ENCODE results near the gene RBM11. TPM values are rescaled to one million over a fixed set of nuclear protein-coding genes. Genes with fewer than 3 reads are reported as not detected.

Gene RBM11
- total RNA-seq, 2 donors from 2014 or later, result 0.22 to 1.7 TPM

DNA sequence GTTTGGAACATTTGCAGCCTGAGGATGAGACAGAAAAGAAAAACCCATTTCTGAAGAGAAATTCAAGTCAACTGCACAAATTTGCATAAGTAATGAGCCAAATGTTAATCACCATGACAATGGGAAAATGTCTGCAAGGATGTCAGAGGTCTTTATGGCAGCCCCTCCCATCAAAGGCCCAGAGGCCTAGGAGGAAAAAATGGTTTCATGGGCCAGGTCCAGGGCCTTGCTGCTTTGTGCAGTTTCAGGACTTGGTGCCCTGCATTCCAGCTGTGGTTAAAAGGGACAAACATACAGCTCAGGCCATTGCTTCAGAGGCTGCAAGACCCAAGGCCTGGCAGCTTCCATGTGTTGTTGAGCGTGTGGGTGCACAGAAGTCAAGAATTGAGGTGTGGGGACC is 13.4 kb downstream of the RBM11 start:
- TF ChIP-seq, protein P1, sequence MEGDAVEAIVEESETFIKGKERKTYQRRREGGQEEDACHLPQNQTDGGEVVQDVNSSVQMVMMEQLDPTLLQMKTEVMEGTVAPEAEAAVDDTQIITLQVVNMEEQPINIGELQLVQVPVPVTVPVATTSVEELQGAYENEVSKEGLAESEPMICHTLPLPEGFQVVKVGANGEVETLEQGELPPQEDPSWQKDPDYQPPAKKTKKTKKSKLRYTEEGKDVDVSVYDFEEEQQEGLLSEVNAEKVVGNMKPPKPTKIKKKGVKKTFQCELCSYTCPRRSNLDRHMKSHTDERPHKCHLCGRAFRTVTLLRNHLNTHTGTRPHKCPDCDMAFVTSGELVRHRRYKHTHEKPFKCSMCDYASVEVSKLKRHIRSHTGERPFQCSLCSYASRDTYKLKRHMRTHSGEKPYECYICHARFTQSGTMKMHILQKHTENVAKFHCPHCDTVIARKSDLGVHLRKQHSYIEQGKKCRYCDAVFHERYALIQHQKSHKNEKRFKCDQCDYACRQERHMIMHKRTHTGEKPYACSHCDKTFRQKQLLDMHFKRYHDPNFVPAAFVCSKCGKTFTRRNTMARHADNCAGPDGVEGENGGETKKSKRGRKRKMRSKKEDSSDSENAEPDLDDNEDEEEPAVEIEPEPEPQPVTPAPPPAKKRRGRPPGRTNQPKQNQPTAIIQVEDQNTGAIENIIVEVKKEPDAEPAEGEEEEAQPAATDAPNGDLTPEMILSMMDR (IDR thresholded peaks at IDR 0.05), result no peak
- H3K27ac ChIP-seq, result no peak overlapping the region
- peaks cover 0 to 14% of the 10 kb centered on the region in 2 donors for H3K9me3 ChIP-seq
- H3K36me3 ChIP-seq, result no peaks in the 10 kb centered on the region
- no peaks in the 10 kb centered on the region for H3K4me1 ChIP-seq
- no peak overlapping the region for H3K4me3 ChIP-seq
- DNase-seq (ENCODE audit: low spot score), result no peak
- no peaks in the 10 kb centered on the region for H3K27me3 ChIP-seq

DNA sequence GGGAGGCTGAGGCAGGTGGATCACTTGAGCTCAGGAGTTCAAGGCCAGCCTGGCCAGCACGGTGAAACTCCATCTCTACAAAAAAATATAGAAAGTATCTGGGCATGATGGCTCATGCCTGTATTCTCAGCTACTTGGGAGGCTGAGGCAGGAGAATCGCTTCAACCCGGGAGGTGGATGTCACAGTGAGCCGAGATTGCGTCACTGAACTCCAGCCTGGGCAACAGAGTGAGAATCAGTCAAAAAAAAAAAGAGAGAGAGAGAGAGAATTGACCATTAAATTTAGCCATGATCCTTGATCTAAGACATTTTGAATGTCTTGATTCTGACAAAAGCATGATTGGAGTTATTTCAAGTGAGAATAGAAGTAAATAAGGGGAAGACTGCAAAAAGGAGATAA is 19.1 kb downstream of the RBM11 start:
- H3K27me3 ChIP-seq, result no peaks in the 10 kb centered on the region
- no peak overlapping the region for H3K4me3 ChIP-seq
- no peak for DNase-seq (ENCODE audit: low spot score)
- TF ChIP-seq, protein P1 (IDR thresholded peaks at IDR 0.05), result no peak
- H3K36me3 ChIP-seq, result no peaks in the 10 kb centered on the region
- H3K27ac ChIP-seq, result no peak overlapping the region
- no peaks in the 10 kb centered on the region for H3K9me3 ChIP-seq
- H3K4me1 ChIP-seq, result no peaks in the 10 kb centered on the region

DNA sequence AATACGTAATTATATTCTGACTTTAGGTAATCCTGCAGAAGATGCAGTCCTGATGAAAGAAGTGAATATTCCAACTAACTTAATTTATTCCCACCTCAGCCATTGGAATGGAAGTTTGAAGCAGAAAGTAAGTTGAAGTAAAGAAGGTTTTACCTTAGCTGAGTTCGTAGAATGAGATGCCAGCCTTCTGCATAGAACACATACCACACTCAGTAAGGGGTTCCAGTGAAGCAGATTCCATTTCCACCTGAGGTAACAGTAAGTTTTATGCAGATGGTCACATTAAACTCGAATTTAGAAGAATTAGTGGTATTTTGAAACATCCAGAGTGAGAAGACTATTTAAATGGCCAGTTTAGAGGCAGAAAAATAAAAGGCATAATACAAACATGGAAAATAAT is 20.2 kb downstream of the RBM11 start:
- Histone ChIP-seq H3K27me3 (no peaks in the 10 kb centered on the region), H3K27ac (no peak overlapping the region), H3K36me3 (no peaks in the 10 kb centered on the region), H3K4me1 (no peaks in the 10 kb centered on the region), H3K9me3 (no peaks in the 10 kb centered on the region), H3K4me3 (no peak overlapping the region)
- DNase-seq (ENCODE audit: low spot score), result no peak
- TF ChIP-seq, protein P1 (IDR thresholded peaks at IDR 0.05), result no peak

DNA sequence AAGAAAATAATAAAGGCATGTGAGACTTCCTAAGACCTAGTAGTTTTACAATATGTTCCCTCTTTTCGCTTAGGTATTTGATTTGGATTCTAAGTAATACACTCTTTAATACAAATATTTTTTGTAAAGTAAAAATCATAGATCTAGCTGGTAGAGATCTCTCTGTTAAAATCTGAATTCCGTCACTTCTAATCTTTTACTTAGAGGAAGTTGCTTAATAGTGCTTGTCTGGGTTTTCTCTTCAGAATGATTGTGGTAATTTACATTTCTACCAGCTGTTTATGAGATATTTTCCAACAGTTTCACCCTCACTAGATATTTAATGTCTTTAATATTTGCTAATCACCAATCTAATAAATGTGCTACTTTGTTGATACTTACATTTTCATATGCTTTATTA is 23.3 kb downstream of the RBM11 start:
- TF ChIP-seq, protein P1 (IDR thresholded peaks at IDR 0.05), result no peak
- DNase-seq (ENCODE audit: low spot score), result no peak
- Histone ChIP-seq H3K4me1 (no peaks in the 10 kb centered on the region), H3K4me3 (no peak overlapping the region), H3K36me3 (no peaks in the 10 kb centered on the region), H3K27ac (no peak overlapping the region), H3K9me3 (no peaks in the 10 kb centered on the region), H3K27me3 (no peaks in the 10 kb centered on the region)

DNA sequence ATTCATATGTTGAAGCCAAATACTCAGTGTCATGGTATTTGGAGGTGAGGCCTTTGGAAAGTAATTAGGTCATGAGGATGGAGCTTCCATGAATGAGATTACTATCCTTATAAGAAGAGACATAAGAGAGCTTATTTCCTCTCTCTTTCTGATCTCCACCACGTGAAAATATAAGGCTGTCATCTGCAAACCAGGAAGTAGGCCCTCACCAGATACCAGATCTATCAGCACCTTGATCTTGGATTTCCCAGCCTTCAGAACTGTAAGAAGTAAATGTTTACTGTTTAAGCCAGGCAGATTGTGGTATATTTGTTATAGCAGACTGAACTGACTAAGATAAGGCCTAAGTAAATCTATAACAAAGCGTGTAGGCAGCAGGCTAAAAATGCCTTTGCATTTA is 25.3 kb downstream of the RBM11 start:
- H3K9me3 ChIP-seq, result no peaks in the 10 kb centered on the region
- no peaks in the 10 kb centered on the region for H3K36me3 ChIP-seq
- no peak overlapping the region for H3K4me3 ChIP-seq
- H3K27ac ChIP-seq, result no peak overlapping the region
- TF ChIP-seq, protein P1 (IDR thresholded peaks at IDR 0.05), result no peak
- DNase-seq (ENCODE audit: low spot score), result no peak
- no peaks in the 10 kb centered on the region for H3K27me3 ChIP-seq
- no peaks in the 10 kb centered on the region for H3K4me1 ChIP-seq

DNA sequence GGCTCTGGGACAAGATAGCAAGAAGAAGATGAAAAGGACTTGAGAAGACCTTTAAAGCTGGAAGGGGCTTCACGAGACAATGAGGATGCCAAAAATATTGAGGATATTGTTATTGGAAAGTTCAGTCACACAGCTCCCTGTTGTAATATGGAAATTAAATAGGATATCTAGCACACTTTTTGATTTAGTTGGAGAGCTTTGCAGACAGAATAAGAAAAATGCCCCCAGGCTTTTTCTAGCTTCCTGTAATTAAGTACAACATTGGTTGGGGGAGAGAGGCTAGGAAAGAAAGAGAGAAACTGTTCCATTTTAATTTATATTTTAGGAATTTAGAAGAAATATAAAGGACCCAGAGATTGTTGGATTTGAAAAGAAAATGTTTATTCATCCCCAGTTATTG is 27.5 kb downstream of the RBM11 start:
- TF ChIP-seq, protein P1 (IDR thresholded peaks at IDR 0.05), result no peak
- H3K27ac ChIP-seq, result no peak overlapping the region
- DNase-seq (ENCODE audit: low spot score), result no peak
- no peaks in the 10 kb centered on the region for H3K36me3 ChIP-seq
- no peak overlapping the region for H3K4me3 ChIP-seq
- no peaks in the 10 kb centered on the region for H3K9me3 ChIP-seq
- H3K4me1 ChIP-seq, result no peaks in the 10 kb centered on the region
- no peaks in the 10 kb centered on the region for H3K27me3 ChIP-seq

All from right atrium auricular region (tissue), 2 donors.